Endothelial cell of umbilical vein (primary cell): Measurements from ENCODE around the gene SSPN. TPM values are rescaled to one million over a fixed set of nuclear protein-coding genes. Genes with fewer than 3 reads are reported as not detected.

Experiments used
- BruUV-seq: library from RNA; stranded (reverse); fragments of 400-500 nt; replicated peaks from 2 replicates; lab custom pipeline; 2021; lab: Mats Ljungman, UMichigan
- CTCF ChIA-PET: fragments of 300-600, 350-600 bp; sonication (Branson Sonifier 250); formaldehyde crosslinking; loops from one replicate; lab custom pipeline; 2021; ENCODE audit warnings: antibody characterized with exemption, inconsistent platforms; lab: Charles Lee
- POLR2A ChIA-PET: fragments of 300-600, 350-600 bp; sonication (Branson Sonifier 250); formaldehyde crosslinking; loops from one replicate; lab custom pipeline; 2021; ENCODE audit warnings: antibody characterized with exemption, inconsistent platforms; lab: Charles Lee
- DNase-seq: peaks from one replicate; pipeline ENCODE4 v3.0.0-alpha.2; 2011; ENCODE audit warnings: low read depth, low spot score
- FAIRE-seq: peaks from 2 replicates; lab custom pipeline; 2011; peaks lifted over from hg19 to GRCh38; lab: Jason Lieb, UNC
- H2AFZ ChIP-seq: 2 replicates; pipeline ENCODE4 v1.6.0; 2012; ENCODE audit warnings: low read depth, low read length, control low read depth, inconsistent platforms
- H3K27ac ChIP-seq: 2 replicates; pipeline ENCODE4 v1.5.1; 2011; ENCODE audit warnings: low read depth, mild to moderate bottlenecking, control low read depth, low read length, moderate library complexity; ENCODE audit not compliant: insufficient read depth
- H3K27me3 ChIP-seq, 2 experiments: 2 replicates each; pipeline versions ENCODE4 v1.6.0 to v1.6.1; 2011; ENCODE audit warnings: low read length in 2 of 2, mixed read lengths in 1 of 2; ENCODE audit not compliant: control insufficient read depth in 2 of 2, insufficient read depth in 2 of 2
- H3K36me3 ChIP-seq, 2 experiments: 2 replicates in 1 of 2; 3 replicates in 1 of 2; pipeline ENCODE4 v1.5.1; 2011; ENCODE audit warnings: low read length in 2 of 2, mild to moderate bottlenecking in 1 of 2, moderate library complexity in 1 of 2; ENCODE audit not compliant: control insufficient read depth in 2 of 2, insufficient read depth in 2 of 2; ENCODE audit errors: extremely low read depth in 1 of 2
- H3K4me1 ChIP-seq: 3 replicates; pipeline ENCODE4 v1.5.1; 2011; ENCODE audit warnings: mild to moderate bottlenecking, low read length; ENCODE audit not compliant: control insufficient read depth, insufficient read depth; ENCODE audit errors: extremely low read depth
- H3K4me2 ChIP-seq: 2 replicates; pipeline ENCODE4 v1.6.1; 2011; ENCODE audit warnings: low read length, control low read depth, mixed read lengths; ENCODE audit not compliant: insufficient read depth
- H3K4me3 ChIP-seq, 3 experiments: fragments of 200-600 bp in 1 of 3; sonication (generic), shearing (Covaris generic) in 1 of 3; replicated peaks in 1 of 3; 2 replicates each; pipeline ENCODE4 v1.5.1; 2011 to 2016; ENCODE audit warnings: control low read depth in 3 of 3, low read length in 3 of 3, mild to moderate bottlenecking in 2 of 3, inconsistent platforms in 1 of 3, low read depth in 1 of 3, moderate library complexity in 1 of 3; ENCODE audit not compliant: insufficient read depth in 1 of 3
- H3K79me2 ChIP-seq: 2 replicates; pipeline ENCODE4 v1.6.0; 2012; ENCODE audit warnings: low read length, inconsistent platforms; ENCODE audit not compliant: control insufficient read depth, insufficient read depth
- H3K9ac ChIP-seq: replicated peaks from 2 replicates; pipeline ENCODE3; 2011; ENCODE audit warnings: low read length, control low read depth; ENCODE audit not compliant: insufficient read depth; ENCODE audit errors: extremely low read depth
- H3K9me1 ChIP-seq: replicated peaks from 3 replicates; pipeline ENCODE4 v1.6.0; 2011; ENCODE audit warnings: mild to moderate bottlenecking, low read length; ENCODE audit not compliant: control insufficient read depth, insufficient read depth; ENCODE audit errors: extremely low read depth
- H3K9me3 ChIP-seq: replicated peaks from 2 replicates; pipeline ENCODE4 v1.5.1; 2012; ENCODE audit warnings: low read length, inconsistent platforms; ENCODE audit not compliant: control insufficient read depth, insufficient read depth
- H4K20me1 ChIP-seq: replicated peaks from 2 replicates; pipeline ENCODE3; 2011; ENCODE audit warnings: mild to moderate bottlenecking, low read length; ENCODE audit not compliant: control insufficient read depth, insufficient read depth; ENCODE audit errors: extremely low read depth
- CTCF ChIP-seq, 2 donors: IDR thresholded peaks; 1 replicate in 1 of 2; 2 replicates in 1 of 2; pipeline ENCODE4 v1.5.1; 2011; ENCODE audit warnings: low read length in 2 of 2, mild to moderate bottlenecking in 2 of 2, moderate library complexity in 2 of 2, control low read depth in 1 of 2, inconsistent platforms in 1 of 2, low read depth in 1 of 2; ENCODE audit not compliant: insufficient read depth in 1 of 2; ENCODE audit errors: extremely low read depth in 1 of 2
- EZH2 ChIP-seq: IDR thresholded peaks from 2 replicates; pipeline ENCODE4 v1.6.1; 2012; ENCODE audit warnings: borderline replicate concordance, low read depth, mild to moderate bottlenecking, moderate library complexity, low read length, inconsistent platforms; ENCODE audit not compliant: severe bottlenecking
- FOS ChIP-seq: IDR thresholded peaks from 2 replicates; pipeline ENCODE4 v1.6.1; 2011; ENCODE audit warnings: mild to moderate bottlenecking, low read length, moderate library complexity, borderline replicate concordance; ENCODE audit not compliant: insufficient read depth
- GATA2 ChIP-seq: IDR thresholded peaks from 2 replicates; pipeline ENCODE4 v1.7.0; 2011; ENCODE audit warnings: low read depth, mild to moderate bottlenecking, moderate library complexity, mixed read lengths, low read length; ENCODE audit not compliant: insufficient read length, insufficient read depth
- JUN ChIP-seq: IDR thresholded peaks from 2 replicates; pipeline ENCODE4 v1.6.1; 2011; ENCODE audit warnings: borderline replicate concordance, low read depth; ENCODE audit not compliant: insufficient read length, insufficient read depth
- MAX ChIP-seq: IDR thresholded peaks from 2 replicates; pipeline ENCODE4 v1.6.1; 2011; ENCODE audit not compliant: insufficient read depth, insufficient read length
- MYC ChIP-seq: IDR thresholded peaks from one replicate; pipeline ENCODE4 v1.6.1; 2011; ENCODE audit warnings: mild to moderate bottlenecking, low read depth, low read length
- POLR2A ChIP-seq: IDR thresholded peaks from 2 replicates; pipeline ENCODE4 v1.6.1; 2012; ENCODE audit warnings: low read depth, mild to moderate bottlenecking, control low read depth, low read length
- POLR2AphosphoS5 ChIP-seq: IDR thresholded peaks from 2 replicates; pipeline ENCODE4 v1.6.1; 2012; ENCODE audit warnings: low read depth, mild to moderate bottlenecking, control low read depth, low read length, moderate library complexity; ENCODE audit not compliant: insufficient read depth
- dilution Hi-C: fragments of 300-500 bp; cut with MboI; formaldehyde crosslinking; loops from one replicate; pipeline ENCODE4 v1.15.0; 2019; ENCODE audit warnings: low sequenced_read_pairs; ENCODE audit not compliant: extremely low pct_ligation_motif_present
- intact Hi-C: fragments of 100-400 bp; cut with micrococcal nuclease; formaldehyde crosslinking; loops from one replicate; pipeline ENCODE4 v1.10.0; 2022
- polyA plus RNA-seq, 4 experiments: library from polyadenylated mRNA; depleted of rRNA in 3 of 4; stranded (reverse) in 3 of 4; unstranded in 1 of 4; fragments of >200 nt; gene quantifications; 2 replicates each; pipeline versions ENCODE4 v1.2.1 to v1.2.3, GENCODE V29; 2011 to 2012; ENCODE audit warnings: missing spikeins in 1 of 4
- total RNA-seq: library from RNA; stranded (reverse); gene quantifications from 2 replicates; pipeline ENCODE4 v1.2.3, GENCODE V29; 2021

The SSPN gene
- total and polyA plus RNA-seq, 2 donors (not counting 3 experiments of a cell fraction or from before 2014, with no cell fraction given), result 1.3 to 2.1 TPM

- dilution Hi-C loops (no loop called here), intact Hi-C loops (loop anchor here (5.0 kb wide), 1 partner anchor 76 kb away; no protein-coding TSS in a partner anchor)
- no peaks in the 10 kb centered on the region for H3K36me3 ChIP-seq
- no peaks in the 10 kb centered on the region for H4K20me1 ChIP-seq
- TF ChIP-seq MYC (no peak), MAX (no peak), GATA2 (no peak), EZH2 (no peak), CTCF (IDR thresholded peaks at IDR 0.05; ENCODE audit: extremely low read depth in 1 of 2, insufficient read depth in 1 of 2, low read depth in 1 of 2, low read length in 2 of 2) (no peak), FOS (no peak), POLR2AphosphoS5 (no peak), JUN (no peak), POLR2A (no peak)
- H3K9ac ChIP-seq, result no peak overlapping the region
- H3K9me3 ChIP-seq, result no peaks in the 10 kb centered on the region
- no peak overlapping the region for H3K4me2 ChIP-seq
- no peak overlapping the region for H2AFZ ChIP-seq
- ChIA-PET CTCF (interaction anchor here (1.3 kb wide), 1 partner anchor 19 kb away, joined by 3 read pairs; no protein-coding TSS in a partner anchor), POLR2A (no interaction called here)
- H3K4me3 ChIP-seq, result no peak overlapping the region
- BruUV-seq, result no TSS peak
- peaks cover 3 to 4% of the 10 kb centered on the region in 2 experiments for H3K27me3 ChIP-seq
- H3K4me1 ChIP-seq, result peaks cover 4% of the 10 kb centered on the region
- no peak for DNase-seq
- H3K79me2 ChIP-seq, result no peaks in the 10 kb centered on the region
- no peaks in the 10 kb centered on the region for H3K9me1 ChIP-seq
- no peak for FAIRE-seq
- H3K27ac ChIP-seq, result no peak overlapping the region
These were observed 3.4 kb downstream of the SSPN start for GRCh38 chr12:26198742-26199141.
